HCT116 (cell line): ENCODE data around the gene YWHAH. TPM values are rescaled to one million over a fixed set of nuclear protein-coding genes. Genes with fewer than 3 reads are reported as not detected.

Source experiments
- ATAC-seq: fragments of 200-7000 bp; cut with Tn5 transposase; 2 replicates; pipeline ENCODE4 v1.9.1; 2020; ENCODE audit warnings: mild to moderate bottlenecking, moderate library complexity
- BruUV-seq: library from RNA; stranded (reverse); fragments of 400-500 nt; replicated peaks from 2 replicates; lab custom pipeline; 2021; lab: Mats Ljungman, UMichigan
- CTCF ChIA-PET: fragments of 300-600 bp; sonication (Branson Sonifier 250); formaldehyde crosslinking; loops from one replicate; lab custom pipeline; 2021; ENCODE audit warnings: antibody characterized with exemption; lab: Charles Lee
- POLR2A ChIA-PET: fragments of 300-600, 350-600 bp; sonication (Branson Sonifier 250); formaldehyde crosslinking; loops from one replicate; lab custom pipeline; 2021; ENCODE audit warnings: antibody characterized with exemption; lab: Charles Lee
- RAD21 ChIA-PET, 2 experiments: fragments of 300-600 bp; sonication (Branson Sonifier 250); formaldehyde crosslinking; loops; one replicate each; lab custom pipeline; 2023; ENCODE audit warnings: low total read pairs in 2 of 2; ENCODE audit not compliant: uncharacterized antibody in 2 of 2, unreplicated experiment in 2 of 2, low non-redundant PET in 1 of 2; lab: Charles Lee
- DNase-seq: peaks from one replicate; pipeline ENCODE4 v3.0.0-alpha.2; 2010; ENCODE audit warnings: low read depth, low spot score
- H2AFZ ChIP-seq: fragments of 200-600 bp; shearing (Covaris generic), sonication (generic); 2 replicates; pipeline ENCODE4 v1.6.1; 2017; ENCODE audit warnings: low read depth, mixed run types, mixed read lengths, antibody characterized with exemption, low read length; ENCODE audit not compliant: poor library complexity, severe bottlenecking
- H3K27ac ChIP-seq: 2 replicates; pipeline ENCODE4 v1.5.1; 2012; ENCODE audit warnings: low read depth, low read length
- H3K27me3 ChIP-seq: fragments of 200-600 bp; sonication (generic); 2 replicates; pipeline ENCODE4 v1.6.1; 2016; ENCODE audit warnings: mixed run types, low read length, mixed read lengths; ENCODE audit not compliant: insufficient read depth
- H3K36me3 ChIP-seq, 2 experiments: fragments of 200-500 bp in 1 of 2; fragments of 200-600 bp in 1 of 2; sonication (Bioruptor generic) in 1 of 2; sonication (generic) in 1 of 2; 2 replicates each; pipeline versions ENCODE4 v1.5.1 to v1.6.1; 2014 to 2016; ENCODE audit warnings: low read length in 2 of 2, inconsistent platforms in 1 of 2, mixed read lengths in 1 of 2, mixed run types in 1 of 2; ENCODE audit not compliant: insufficient read depth in 2 of 2, control insufficient read depth in 1 of 2
- H3K4me1 ChIP-seq, 2 experiments: fragments of 200-600 bp in 1 of 2; sonication (generic) in 1 of 2; 2 replicates each; pipeline versions ENCODE4 v1.5.1 to v1.6.1; 2012 to 2017; ENCODE audit warnings: low read length in 2 of 2, inconsistent platforms in 1 of 2, mild to moderate bottlenecking in 1 of 2, mixed read lengths in 1 of 2, mixed run types in 1 of 2, moderate library complexity in 1 of 2; ENCODE audit not compliant: insufficient read depth in 2 of 2, control insufficient read depth in 1 of 2
- H3K4me2 ChIP-seq: fragments of 200-600 bp; sonication (generic); 2 replicates; pipeline ENCODE4 v1.6.1; 2017; ENCODE audit warnings: mixed run types, low read length, mixed read lengths
- H3K4me3 ChIP-seq, 2 experiments: fragments of 200-600 bp in 1 of 2; sonication (generic) in 1 of 2; replicated peaks in 1 of 2; 2 replicates each; pipeline ENCODE4 v1.5.1; 2011 to 2016; ENCODE audit warnings: low read length in 2 of 2, control low read depth in 1 of 2, low read depth in 1 of 2, mild to moderate bottlenecking in 1 of 2, mixed read lengths in 1 of 2, mixed run types in 1 of 2
- H3K79me2 ChIP-seq: fragments of 200-600 bp; sonication (generic); 2 replicates; pipeline ENCODE4 v1.6.1; 2017; ENCODE audit warnings: mild to moderate bottlenecking, mixed run types, low read length, moderate library complexity, mixed read lengths; ENCODE audit not compliant: insufficient read depth
- H3K9ac ChIP-seq: fragments of 200-600 bp; sonication (generic); 2 replicates; pipeline ENCODE4 v1.6.1; 2016; ENCODE audit warnings: low read length, mixed read lengths
- H3K9me2 ChIP-seq: fragments of 200-600 bp; sonication (generic), shearing (Covaris generic); 2 replicates; pipeline ENCODE4 v1.6.1; 2017; ENCODE audit warnings: mixed run types, mild to moderate bottlenecking, moderate library complexity; ENCODE audit not compliant: insufficient read depth
- H3K9me3 ChIP-seq, 2 experiments: fragments of 200-500 bp in 1 of 2; fragments of 200-600 bp in 1 of 2; sonication (Bioruptor generic) in 1 of 2; sonication (generic) in 1 of 2; 2 replicates each; pipeline ENCODE4 v1.6.1; 2014 to 2017; ENCODE audit warnings: low read length in 2 of 2, mixed read lengths in 2 of 2, inconsistent platforms in 1 of 2, low read depth in 1 of 2, mild to moderate bottlenecking in 1 of 2, mixed run types in 1 of 2, moderate library complexity in 1 of 2; ENCODE audit not compliant: control insufficient read depth in 1 of 2, insufficient read depth in 1 of 2
- H4K20me1 ChIP-seq: fragments of 200-600 bp; sonication (generic), shearing (Covaris generic); 2 replicates; pipeline ENCODE4 v1.6.1; 2017; ENCODE audit warnings: mixed run types, mild to moderate bottlenecking, moderate library complexity; ENCODE audit not compliant: insufficient read depth
- CEBPB ChIP-seq: IDR thresholded peaks from 2 replicates; pipeline ENCODE4 v1.6.1; 2012; ENCODE audit warnings: low read depth
- EGR1 ChIP-seq: IDR thresholded peaks from 2 replicates; pipeline ENCODE4 v1.6.1; 2012; ENCODE audit warnings: low read depth
- ELF1 ChIP-seq: IDR thresholded peaks from 2 replicates; pipeline ENCODE4 v1.6.1; 2012; ENCODE audit warnings: low read depth, borderline replicate concordance
- EZH2 ChIP-seq: fragments of 200-600 bp; sonication (generic); IDR thresholded peaks from 2 replicates; pipeline ENCODE4 v1.6.1; 2017; ENCODE audit warnings: antibody characterized with exemption, mixed run types
- FOSL1 ChIP-seq: IDR thresholded peaks from 2 replicates; pipeline ENCODE4 v1.6.1; 2012; ENCODE audit warnings: low read depth
- POLR2A ChIP-seq: IDR thresholded peaks from 2 replicates; pipeline ENCODE4 v1.7.0; 2011; ENCODE audit warnings: borderline replicate concordance; ENCODE audit not compliant: insufficient read depth, insufficient read length; ENCODE audit errors: extremely low read depth
- RAD21 ChIP-seq: IDR thresholded peaks from 2 replicates; pipeline ENCODE4 v1.6.1; 2012; ENCODE audit warnings: low read depth, mild to moderate bottlenecking
- SIN3A ChIP-seq: IDR thresholded peaks from 2 replicates; pipeline ENCODE4 v1.6.1; 2012; ENCODE audit warnings: low read depth
- SP1 ChIP-seq: IDR thresholded peaks from 2 replicates; pipeline ENCODE4 v1.6.1; 2012; ENCODE audit warnings: low read depth
- SRF ChIP-seq: IDR thresholded peaks from 2 replicates; pipeline ENCODE4 v1.6.1; 2012; ENCODE audit warnings: low read depth
- TCF7L2 ChIP-seq: IDR thresholded peaks from 2 replicates; pipeline ENCODE4 v1.7.0; 2011; ENCODE audit warnings: borderline replicate concordance, inconsistent platforms; ENCODE audit not compliant: insufficient read depth, insufficient read length; ENCODE audit errors: extremely low read depth
- YY1 ChIP-seq: IDR thresholded peaks from 2 replicates; pipeline ENCODE4 v1.6.1; 2011; ENCODE audit warnings: low read length, low read depth, moderate library complexity, mild to moderate bottlenecking; ENCODE audit not compliant: insufficient replicate concordance; ENCODE audit errors: extremely low read depth
- ZNF274 ChIP-seq: fragments of 200-500 bp; sonication (Bioruptor generic); IDR thresholded peaks from 2 replicates; pipeline ENCODE4 v1.6.1; 2014; ENCODE audit warnings: mild to moderate bottlenecking, low read depth, low read length, inconsistent platforms
- intact Hi-C: fragments of 100-400 bp; cut with micrococcal nuclease; formaldehyde crosslinking; loops from 2 replicates; pipeline ENCODE4 v1.10.0; 2022
- total RNA-seq: library from RNA; stranded (reverse); gene quantifications from one replicate; pipeline ENCODE4 v1.2.1, GENCODE V29; 2021; ENCODE audit not compliant: unreplicated experiment
- TF ChIP-seq, protein P1 (sequence below): IDR thresholded peaks from 2 replicates; pipeline ENCODE4 v1.6.1; 2011; ENCODE audit warnings: mild to moderate bottlenecking, low read length, moderate library complexity; ENCODE audit not compliant: insufficient replicate concordance; ENCODE audit errors: extremely low read depth
- TF ChIP-seq, protein P2 (sequence below): IDR thresholded peaks from 2 replicates; pipeline ENCODE4 v1.6.1; 2012
- TF ChIP-seq, protein P3 (sequence below): IDR thresholded peaks from 2 replicates; pipeline ENCODE4 v1.6.1; 2012

Gene YWHAH
- total RNA-seq, 1 experiment from 2014 or later, result 140 TPM

DNA sequence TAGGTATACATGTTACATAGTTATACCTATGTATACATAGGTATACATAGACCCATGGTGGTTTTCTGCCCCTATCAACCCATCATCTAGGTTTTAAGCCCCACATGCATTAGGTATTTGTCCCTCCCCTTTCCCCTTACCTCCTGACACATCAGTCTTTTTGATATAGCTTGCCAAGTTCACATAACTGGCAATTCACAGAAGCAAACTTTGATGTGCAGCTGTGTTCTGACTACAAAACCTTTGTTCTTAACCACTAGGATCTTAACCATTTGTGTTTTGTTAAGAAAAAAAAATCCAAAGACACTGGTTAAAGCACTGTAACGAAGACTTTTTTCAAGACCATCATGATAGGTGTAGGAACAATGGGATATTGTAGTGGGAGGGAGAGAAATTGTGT lies 55.8 kb downstream of the YWHAH start (continued):
- TF ChIP-seq SP1, result no peak
- TF ChIP-seq FOSL1, result no peak
- TF ChIP-seq YY1, result no peak
- TF ChIP-seq, protein P1, sequence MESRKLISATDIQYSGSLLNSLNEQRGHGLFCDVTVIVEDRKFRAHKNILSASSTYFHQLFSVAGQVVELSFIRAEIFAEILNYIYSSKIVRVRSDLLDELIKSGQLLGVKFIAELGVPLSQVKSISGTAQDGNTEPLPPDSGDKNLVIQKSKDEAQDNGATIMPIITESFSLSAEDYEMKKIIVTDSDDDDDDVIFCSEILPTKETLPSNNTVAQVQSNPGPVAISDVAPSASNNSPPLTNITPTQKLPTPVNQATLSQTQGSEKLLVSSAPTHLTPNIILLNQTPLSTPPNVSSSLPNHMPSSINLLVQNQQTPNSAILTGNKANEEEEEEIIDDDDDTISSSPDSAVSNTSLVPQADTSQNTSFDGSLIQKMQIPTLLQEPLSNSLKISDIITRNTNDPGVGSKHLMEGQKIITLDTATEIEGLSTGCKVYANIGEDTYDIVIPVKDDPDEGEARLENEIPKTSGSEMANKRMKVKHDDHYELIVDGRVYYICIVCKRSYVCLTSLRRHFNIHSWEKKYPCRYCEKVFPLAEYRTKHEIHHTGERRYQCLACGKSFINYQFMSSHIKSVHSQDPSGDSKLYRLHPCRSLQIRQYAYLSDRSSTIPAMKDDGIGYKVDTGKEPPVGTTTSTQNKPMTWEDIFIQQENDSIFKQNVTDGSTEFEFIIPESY, result no peak
- no peak for TF ChIP-seq POLR2A
- TF ChIP-seq SRF, result no peak
- TF ChIP-seq ELF1, result no peak

DNA sequence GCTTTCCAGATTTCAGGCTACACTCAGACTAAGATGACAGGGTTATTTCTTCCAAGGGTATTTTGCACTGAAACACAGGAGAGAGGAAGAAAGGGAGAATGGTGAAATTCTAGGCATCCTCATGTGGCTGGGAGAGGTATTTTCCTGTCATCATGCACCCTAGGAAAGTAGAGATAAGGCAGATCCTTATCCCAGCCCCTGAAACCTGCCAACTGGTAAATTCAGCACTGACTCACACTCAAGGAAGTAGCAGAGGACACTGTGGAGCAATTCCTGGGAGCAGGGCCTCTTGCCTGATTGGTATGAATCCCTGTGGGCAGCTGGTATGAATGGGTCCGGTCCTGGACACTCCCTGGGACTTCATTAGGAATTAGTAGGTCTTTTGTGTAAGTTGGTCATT lies 61.1 kb downstream of the YWHAH start:
- TF ChIP-seq ZNF274 (no peak), SP1 (no peak), FOSL1 (no peak), CEBPB (no peak), TCF7L2 (no peak), POLR2A (no peak), SIN3A (no peak), ELF1 (no peak), EGR1 (no peak), SRF (no peak), RAD21 (no peak), EZH2 (no peak)
- TF ChIP-seq, protein P2, sequence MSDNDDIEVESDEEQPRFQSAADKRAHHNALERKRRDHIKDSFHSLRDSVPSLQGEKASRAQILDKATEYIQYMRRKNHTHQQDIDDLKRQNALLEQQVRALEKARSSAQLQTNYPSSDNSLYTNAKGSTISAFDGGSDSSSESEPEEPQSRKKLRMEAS, result no peak
- TF ChIP-seq, protein P3, sequence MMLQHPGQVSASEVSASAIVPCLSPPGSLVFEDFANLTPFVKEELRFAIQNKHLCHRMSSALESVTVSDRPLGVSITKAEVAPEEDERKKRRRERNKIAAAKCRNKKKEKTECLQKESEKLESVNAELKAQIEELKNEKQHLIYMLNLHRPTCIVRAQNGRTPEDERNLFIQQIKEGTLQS, result no peak
- CTCF ChIA-PET, result no interaction called here
- intact Hi-C loops, result no loop called here
- POLR2A ChIA-PET, result no interaction called here
- no peaks in the 10 kb centered on the region for H3K9me2 ChIP-seq
- H2AFZ ChIP-seq, result no peak overlapping the region
- H3K4me3 ChIP-seq, result no peak overlapping the region
- H3K9ac ChIP-seq, result no peak overlapping the region
- H4K20me1 ChIP-seq, result no peaks in the 10 kb centered on the region
- H3K27ac ChIP-seq, result no peak overlapping the region
- peaks cover 2 to 10% of the 10 kb centered on the region in 2 experiments; a peak in 2 of 4 replicates for H3K4me1 ChIP-seq
- DNase-seq (no peak), ATAC-seq (peak; percentile 50)
- H3K36me3 ChIP-seq, result no peaks in the 10 kb centered on the region
- no peaks in the 10 kb centered on the region for H3K79me2 ChIP-seq
- no peaks in the 10 kb centered on the region for H3K27me3 ChIP-seq
- BruUV-seq, result no TSS peak
- H3K4me2 ChIP-seq, result peak overlapping the region; percentile 20; the same call in 1 of the 2 replicates
- RAD21 ChIA-PET, result no interaction called here
- H3K9me3 ChIP-seq, result no peaks in the 10 kb centered on the region

Other genes starting within 250 kb of the YWHAH start
- 61.5 TPM for gene PRR14L, start 194.4 kb upstream of the YWHAH start, total RNA-seq
- 35.0 TPM for gene DEPDC5, start 190.5 kb upstream of the YWHAH start, total RNA-seq
- 0.32 TPM for gene SLC5A1, start 98.7 kb downstream of the YWHAH start, total RNA-seq
- not detected for gene C22orf42, start 214.8 kb downstream of the YWHAH start, total RNA-seq